GM12878 (cell line): ENCODE data around the gene EPHA2. TPM values are rescaled to one million over a fixed set of nuclear protein-coding genes. Genes with fewer than 3 reads are reported as not detected.

Experiments used
- ATAC-seq: fragments of 200-7000 bp; cut with Tn5 transposase; 3 replicates; pipeline ENCODE4 v1.9.1; 2020; ENCODE audit warnings: mild to moderate bottlenecking, moderate library complexity
- BruUV-seq: library from RNA; stranded (reverse); fragments of 400-500 nt; replicated peaks from 2 replicates; lab custom pipeline; 2021; lab: Mats Ljungman, UMichigan
- CTCF ChIA-PET: fragments of 300-600 bp; sonication (Branson Sonifier 250); formaldehyde crosslinking; extraction: SDS; loops from one replicate; lab custom pipeline; 2021; ENCODE audit warnings: inconsistent platforms; lab: Yijun Ruan, JAX
- POLR2A ChIA-PET: fragments of 350-600 bp; formaldehyde crosslinking; extraction: SDS; loops from one replicate; lab custom pipeline; 2021; ENCODE audit warnings: inconsistent platforms; lab: Charles Lee
- RAD21 ChIA-PET: fragments of 300-600 bp; sonication (Branson Sonifier 250); formaldehyde crosslinking; loops from one replicate; lab custom pipeline; 2023; ENCODE audit warnings: antibody characterized with exemption; ENCODE audit not compliant: unreplicated experiment; lab: Charles Lee
- SMC1A ChIA-PET: fragments of 300-600 bp; sonication (Branson Sonifier 250); formaldehyde crosslinking; loops from one replicate; lab custom pipeline; 2023; ENCODE audit not compliant: unreplicated experiment, uncharacterized antibody; lab: Charles Lee
- DNase-seq: peaks from one replicate; pipeline ENCODE4 v3.0.0-alpha.2; 2011; ENCODE audit warnings: low read depth, low spot score
- FAIRE-seq: peaks from 3 replicates; lab custom pipeline; 2011; peaks lifted over from hg19 to GRCh38; lab: Jason Lieb, UNC
- H2AFZ ChIP-seq: 2 replicates; pipeline ENCODE4 v1.6.0; 2011; ENCODE audit warnings: low read depth, low read length, control low read depth; ENCODE audit not compliant: control insufficient read depth
- H3K27ac ChIP-seq: 2 replicates; pipeline ENCODE4 v1.5.1; 2011; ENCODE audit warnings: control low read depth; ENCODE audit not compliant: control insufficient read depth, insufficient read depth
- H3K27me3 ChIP-seq, 2 experiments: replicated peaks in 1 of 2; 2 replicates each; pipeline versions ENCODE4 v1.6.0 to v1.6.1; 2011; ENCODE audit warnings: low read length in 1 of 2; ENCODE audit not compliant: control insufficient read depth in 2 of 2, insufficient read depth in 2 of 2
- H3K36me3 ChIP-seq, 2 experiments: 2 replicates each; pipeline ENCODE4 v1.5.1; 2011; ENCODE audit warnings: low read length in 1 of 2; ENCODE audit not compliant: control insufficient read depth in 2 of 2, insufficient read depth in 2 of 2
- H3K4me1 ChIP-seq: 2 replicates; pipeline ENCODE4 v1.6.1; 2011; ENCODE audit warnings: mild to moderate bottlenecking, low read length, moderate library complexity, mixed read lengths; ENCODE audit not compliant: control insufficient read depth, insufficient read depth
- H3K4me2 ChIP-seq: 2 replicates; pipeline ENCODE4 v1.6.0; 2011; ENCODE audit warnings: control low read depth; ENCODE audit not compliant: control insufficient read depth, insufficient read depth
- H3K4me3 ChIP-seq: fragments of 200-600 bp; sonication (generic); 2 replicates; pipeline ENCODE4 v1.5.1; 2016
- H3K79me2 ChIP-seq: 2 replicates; pipeline ENCODE4 v1.6.0; 2011; ENCODE audit warnings: low read length; ENCODE audit not compliant: control insufficient read depth, insufficient read depth
- H3K9ac ChIP-seq: 2 replicates; pipeline ENCODE4 v1.8.0; 2011; ENCODE audit warnings: low read length, control low read depth, mixed read lengths; ENCODE audit not compliant: control insufficient read depth, insufficient read depth
- H3K9me3 ChIP-seq: replicated peaks from 3 replicates; pipeline ENCODE4 v1.5.1; 2011; ENCODE audit warnings: mild to moderate bottlenecking, low read length; ENCODE audit not compliant: control insufficient read depth, insufficient read depth
- H4K20me1 ChIP-seq: 2 replicates; pipeline ENCODE4 v1.6.0; 2011; ENCODE audit not compliant: control insufficient read depth, insufficient read depth
- CHD1 ChIP-seq: IDR thresholded peaks from 2 replicates; pipeline ENCODE4 v1.6.1; 2012; ENCODE audit warnings: low read depth, low read length, improper control_type of control experiment
- RB1 ChIP-seq: fragments of 450-650 bp; formaldehyde crosslinking; IDR thresholded peaks from 2 replicates; pipeline ENCODE4 v1.6.1; 2017; ENCODE audit warnings: mild to moderate bottlenecking, borderline replicate concordance
- SPI1 ChIP-seq: IDR thresholded peaks from 2 replicates; pipeline ENCODE4 v1.6.1; 2011; ENCODE audit warnings: low read depth, mild to moderate bottlenecking, low read length, moderate library complexity, borderline replicate concordance; ENCODE audit not compliant: insufficient read depth
- SUPT20H ChIP-seq: IDR thresholded peaks from 2 replicates; pipeline ENCODE4 v1.6.1; 2011; ENCODE audit warnings: low read depth, mild to moderate bottlenecking, low read length, moderate library complexity, borderline replicate concordance; ENCODE audit not compliant: control insufficient read depth
- ZNF217 ChIP-seq: fragments of 450-650 bp; IDR thresholded peaks from 2 replicates; pipeline ENCODE4 v1.6.1; 2017; ENCODE audit warnings: antibody characterized with exemption, mild to moderate bottlenecking
- ZNF622 ChIP-seq: fragments of 450-650 bp; IDR thresholded peaks from 2 replicates; pipeline ENCODE4 v1.6.1; 2017; ENCODE audit warnings: mild to moderate bottlenecking, inconsistent platforms
- WGBS: methylation state at CpG from one replicate; pipeline ENCODE4 v1.1.6; 2016; ENCODE audit warnings: low lambda C conversion rate; ENCODE audit not compliant: insufficient replicate concordance, insufficient coverage; ENCODE audit errors: missing lambda C conversion rate; 5-methylcytosine and 5-hydroxymethylcytosine counted together
- in situ Hi-C: fragments of 300-500 bp; cut with MboI; formaldehyde crosslinking; loops from 9 replicates; pipeline ENCODE4 v1.14.3; 2018; ENCODE audit warnings: mixed read lengths
- intact Hi-C: fragments of 100-400 bp; cut with micrococcal nuclease; formaldehyde crosslinking; loops from one replicate; pipeline ENCODE4 v1.14.2; 2022; ENCODE audit not compliant: unreplicated experiment
- polyA plus RNA-seq, 11 experiments: library from polyadenylated mRNA; depleted of rRNA in 4 of 11; unstranded in 6 of 11; stranded (reverse) in 5 of 11; fragments of >200 nt; fragmentation: Nextera tagmentation in 4 of 11; fragmentation: Illumina TruSeq in 1 of 11; extraction: Ambion mirVana in 4 of 11; extraction: Trizol in 1 of 11; gene quantifications; 1 replicate in 1 of 11; 2 replicates in 10 of 11; pipeline versions ENCODE4 v1.2.1 to v1.2.3, GENCODE V29; 2011 to 2016; ENCODE audit warnings: inconsistent platforms in 2 of 11, missing spikeins in 2 of 11, low read depth in 1 of 11
- total RNA-seq, 4 experiments: library from RNA; depleted of rRNA in 3 of 4; stranded (reverse); fragments of >200 nt in 3 of 4; fragmentation: Illumina TruSeq in 1 of 4; extraction: Trizol in 1 of 4; gene quantifications; 2 replicates each; pipeline versions ENCODE4 v1.2.1 to v1.2.3, GENCODE V29; 2013 to 2021
- TF ChIP-seq, protein P1 (sequence below): IDR thresholded peaks from 2 replicates; pipeline ENCODE4 v1.6.1; 2012; ENCODE audit warnings: improper control_type of control experiment, low read depth, low read length; ENCODE audit not compliant: insufficient replicate concordance
- TF ChIP-seq, protein P2 (sequence below): fragments of 450-650 bp; IDR thresholded peaks from 2 replicates; pipeline ENCODE4 v1.6.1; 2018; ENCODE audit warnings: mild to moderate bottlenecking, low read depth, moderate library complexity; ENCODE audit not compliant: partially characterized antibody

EPHA2 gene
- total and polyA plus RNA-seq, 10 of the 15 experiments (the other 5 are each of a cell fraction or from before 2014, with no cell fraction given): 0.04 to 0.51 (median 0.23) TPM; not detected in 2

DNA sequence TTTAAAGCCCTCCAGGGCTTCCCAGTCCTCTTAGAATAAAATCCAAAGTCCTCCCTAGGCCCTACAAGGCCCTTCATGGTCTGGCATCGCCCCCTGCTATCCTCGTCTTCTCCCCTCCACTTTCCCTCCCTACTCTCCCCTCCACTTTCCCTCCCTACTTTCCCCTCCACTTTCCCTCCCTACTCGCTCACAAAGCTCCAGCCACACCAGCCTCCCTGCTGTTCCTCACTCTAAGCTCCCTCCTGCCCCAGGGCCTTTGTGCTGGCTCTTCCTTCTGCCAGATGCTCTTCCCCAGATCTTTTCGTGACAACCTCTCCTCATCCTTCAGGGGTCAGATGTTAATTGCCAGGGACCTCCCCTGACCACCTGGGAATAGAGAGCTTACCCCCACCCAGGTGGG is 43.8 kb upstream of the EPHA2 start:
- in situ Hi-C loops (no loop called here), intact Hi-C loops (no loop called here)
- 43% methylated on average over 4 of the region's 4 CpGs for WGBS
- H3K36me3 ChIP-seq: no peaks in the 10 kb centered on the region
- H3K27ac ChIP-seq: no peak overlapping the region
- ChIA-PET SMC1A (interaction anchor here (0.8 to 1.1 kb wide), 2 partner anchors 11 to 12 kb away, joined by 3 read pairs; no protein-coding TSS in a partner anchor), POLR2A (no interaction called here), CTCF (interaction anchor here (0.6 to 1.5 kb wide), 8 partner anchors 9 to 606 kb away, joined by 3 to 7 read pairs (median 4); no protein-coding TSS in a partner anchor), RAD21 (interaction anchor here (0.5 to 1.5 kb wide), 3 partner anchors 15 to 164 kb away, joined by 3 to 4 read pairs (median 3); no protein-coding TSS in a partner anchor)
- TF ChIP-seq SPI1: no peak
- TF ChIP-seq, protein P1, sequence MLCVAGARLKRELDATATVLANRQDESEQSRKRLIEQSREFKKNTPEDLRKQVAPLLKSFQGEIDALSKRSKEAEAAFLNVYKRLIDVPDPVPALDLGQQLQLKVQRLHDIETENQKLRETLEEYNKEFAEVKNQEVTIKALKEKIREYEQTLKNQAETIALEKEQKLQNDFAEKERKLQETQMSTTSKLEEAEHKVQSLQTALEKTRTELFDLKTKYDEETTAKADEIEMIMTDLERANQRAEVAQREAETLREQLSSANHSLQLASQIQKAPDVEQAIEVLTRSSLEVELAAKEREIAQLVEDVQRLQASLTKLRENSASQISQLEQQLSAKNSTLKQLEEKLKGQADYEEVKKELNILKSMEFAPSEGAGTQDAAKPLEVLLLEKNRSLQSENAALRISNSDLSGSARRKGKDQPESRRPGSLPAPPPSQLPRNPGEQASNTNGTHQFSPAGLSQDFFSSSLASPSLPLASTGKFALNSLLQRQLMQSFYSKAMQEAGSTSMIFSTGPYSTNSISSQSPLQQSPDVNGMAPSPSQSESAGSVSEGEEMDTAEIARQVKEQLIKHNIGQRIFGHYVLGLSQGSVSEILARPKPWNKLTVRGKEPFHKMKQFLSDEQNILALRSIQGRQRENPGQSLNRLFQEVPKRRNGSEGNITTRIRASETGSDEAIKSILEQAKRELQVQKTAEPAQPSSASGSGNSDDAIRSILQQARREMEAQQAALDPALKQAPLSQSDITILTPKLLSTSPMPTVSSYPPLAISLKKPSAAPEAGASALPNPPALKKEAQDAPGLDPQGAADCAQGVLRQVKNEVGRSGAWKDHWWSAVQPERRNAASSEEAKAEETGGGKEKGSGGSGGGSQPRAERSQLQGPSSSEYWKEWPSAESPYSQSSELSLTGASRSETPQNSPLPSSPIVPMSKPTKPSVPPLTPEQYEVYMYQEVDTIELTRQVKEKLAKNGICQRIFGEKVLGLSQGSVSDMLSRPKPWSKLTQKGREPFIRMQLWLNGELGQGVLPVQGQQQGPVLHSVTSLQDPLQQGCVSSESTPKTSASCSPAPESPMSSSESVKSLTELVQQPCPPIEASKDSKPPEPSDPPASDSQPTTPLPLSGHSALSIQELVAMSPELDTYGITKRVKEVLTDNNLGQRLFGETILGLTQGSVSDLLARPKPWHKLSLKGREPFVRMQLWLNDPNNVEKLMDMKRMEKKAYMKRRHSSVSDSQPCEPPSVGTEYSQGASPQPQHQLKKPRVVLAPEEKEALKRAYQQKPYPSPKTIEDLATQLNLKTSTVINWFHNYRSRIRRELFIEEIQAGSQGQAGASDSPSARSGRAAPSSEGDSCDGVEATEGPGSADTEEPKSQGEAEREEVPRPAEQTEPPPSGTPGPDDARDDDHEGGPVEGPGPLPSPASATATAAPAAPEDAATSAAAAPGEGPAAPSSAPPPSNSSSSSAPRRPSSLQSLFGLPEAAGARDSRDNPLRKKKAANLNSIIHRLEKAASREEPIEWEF: no peak
- no peak for TF ChIP-seq ZNF622
- TF ChIP-seq, protein P2, sequence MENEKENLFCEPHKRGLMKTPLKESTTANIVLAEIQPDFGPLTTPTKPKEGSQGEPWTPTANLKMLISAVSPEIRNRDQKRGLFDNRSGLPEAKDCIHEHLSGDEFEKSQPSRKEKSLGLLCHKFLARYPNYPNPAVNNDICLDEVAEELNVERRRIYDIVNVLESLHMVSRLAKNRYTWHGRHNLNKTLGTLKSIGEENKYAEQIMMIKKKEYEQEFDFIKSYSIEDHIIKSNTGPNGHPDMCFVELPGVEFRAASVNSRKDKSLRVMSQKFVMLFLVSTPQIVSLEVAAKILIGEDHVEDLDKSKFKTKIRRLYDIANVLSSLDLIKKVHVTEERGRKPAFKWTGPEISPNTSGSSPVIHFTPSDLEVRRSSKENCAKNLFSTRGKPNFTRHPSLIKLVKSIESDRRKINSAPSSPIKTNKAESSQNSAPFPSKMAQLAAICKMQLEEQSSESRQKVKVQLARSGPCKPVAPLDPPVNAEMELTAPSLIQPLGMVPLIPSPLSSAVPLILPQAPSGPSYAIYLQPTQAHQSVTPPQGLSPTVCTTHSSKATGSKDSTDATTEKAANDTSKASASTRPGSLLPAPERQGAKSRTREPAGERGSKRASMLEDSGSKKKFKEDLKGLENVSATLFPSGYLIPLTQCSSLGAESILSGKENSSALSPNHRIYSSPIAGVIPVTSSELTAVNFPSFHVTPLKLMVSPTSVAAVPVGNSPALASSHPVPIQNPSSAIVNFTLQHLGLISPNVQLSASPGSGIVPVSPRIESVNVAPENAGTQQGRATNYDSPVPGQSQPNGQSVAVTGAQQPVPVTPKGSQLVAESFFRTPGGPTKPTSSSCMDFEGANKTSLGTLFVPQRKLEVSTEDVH: no peak
- no peak for TF ChIP-seq RB1
- no peak for TF ChIP-seq SUPT20H
- no peak for TF ChIP-seq CHD1
- no peak for TF ChIP-seq ZNF217
- ATAC-seq (no peak), FAIRE-seq (no peak), DNase-seq (no peak)
- no peak overlapping the region for H3K9ac ChIP-seq
- H3K4me3 ChIP-seq: no peak overlapping the region
- BruUV-seq: no TSS peak
- H3K79me2 ChIP-seq: no peaks in the 10 kb centered on the region
- H4K20me1 ChIP-seq: no peaks in the 10 kb centered on the region
- no peak overlapping the region for H3K4me2 ChIP-seq
- H3K9me3 ChIP-seq: no peaks in the 10 kb centered on the region
- H2AFZ ChIP-seq: no peak overlapping the region
- no peaks in the 10 kb centered on the region for H3K4me1 ChIP-seq
- H3K27me3 ChIP-seq: no peaks in the 10 kb centered on the region
